ENCODE measurements around the gene COMMD7. TPM values are rescaled to one million over a fixed set of nuclear protein-coding genes. Genes with fewer than 3 reads are reported as not detected.

COMMD7 gene
- total and polyA plus RNA-seq, 9 of the 15 experiments (the other 6 are each of a cell fraction or from before 2014, with no cell fraction given): 11.9 to 69.1 (median 34.7) TPM

DNA sequence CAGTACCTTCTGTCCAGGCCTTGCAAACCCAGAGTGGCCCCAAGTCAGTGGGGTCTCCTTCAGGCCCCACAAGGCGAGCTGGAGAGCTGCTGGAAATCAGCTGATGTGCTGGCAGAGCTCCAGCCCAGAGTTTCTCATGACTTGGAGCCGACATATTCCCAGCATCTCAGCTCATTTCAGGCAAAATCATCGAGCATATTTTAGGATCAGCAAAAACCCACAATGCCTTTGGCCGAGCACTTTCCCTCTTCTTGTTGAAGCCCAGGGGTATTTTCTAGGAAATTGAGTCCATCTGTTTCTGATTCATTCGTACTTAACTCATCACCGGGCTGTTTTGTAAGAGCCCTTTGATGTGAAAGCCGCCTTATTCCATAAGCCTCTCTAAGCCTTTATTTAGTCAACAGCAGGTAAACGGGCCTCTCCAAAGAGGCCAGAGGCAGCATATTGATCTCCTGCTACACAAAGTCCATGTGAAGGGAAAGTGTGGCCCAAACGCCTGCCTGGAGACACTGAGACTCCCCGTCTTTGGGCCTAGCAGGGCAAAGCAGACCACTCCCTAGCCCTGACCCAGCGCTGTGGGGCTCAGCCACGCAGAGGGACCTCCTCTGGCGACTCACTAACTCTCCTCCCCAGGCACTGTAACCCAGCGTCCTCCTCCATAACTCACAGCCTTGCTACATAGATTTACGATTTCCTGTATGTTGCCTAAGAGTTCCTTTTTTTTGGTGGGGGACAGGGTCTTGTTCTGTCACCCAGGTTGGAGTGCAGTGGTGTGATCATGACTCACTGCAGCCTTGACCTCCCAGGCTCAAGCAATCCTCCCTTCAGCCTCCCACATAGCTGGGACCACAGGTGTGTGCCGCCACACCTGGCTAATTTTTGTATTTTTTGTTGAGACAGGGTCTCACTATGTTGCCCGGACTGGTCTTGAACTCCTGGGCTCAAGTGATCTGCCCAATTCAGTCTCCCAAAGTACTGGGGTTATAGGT, 57.4 kb downstream of the COMMD7 start (continued):
- TF ChIP-seq BHLHE40 (IDR thresholded peaks at IDR 0.05; ENCODE audit: low read length) (0 out of 2 replicates have a peak, but pooled peaks have one; percentile 11), ESRRB (CRISPR knock-in tag; IDR thresholded peaks at IDR 0.05; ENCODE audit: borderline replicate concordance) (no peak), ZEB2 (IDR thresholded peaks at IDR 0.05) (peak; percentile 63; the same call in 1 of the 2 replicates), SLC30A9 (CRISPR knock-in tag; IDR thresholded peaks at IDR 0.05) (no peak), CTBP1 (IDR thresholded peaks at IDR 0.05; ENCODE audit: borderline replicate concordance) (no peak), ARID1B (IDR thresholded peaks at IDR 0.05) (peak; percentile 67), CEBPB (tag; IDR thresholded peaks at IDR 0.05) (peak; percentile 82), MCM7 (IDR thresholded peaks at IDR 0.05) (no peak), FOS (IDR thresholded peaks at IDR 0.05; ENCODE audit: extremely low read depth, insufficient read length) (no peak), ZNF140 (CRISPR knock-in tag; IDR thresholded peaks at IDR 0.05) (no peak), EP400 (IDR thresholded peaks at IDR 0.05) (no peak), TCF7L2 (IDR thresholded peaks at IDR 0.05; ENCODE audit: low read depth, low read length) (no peak), RBBP5 (IDR thresholded peaks at IDR 0.05; ENCODE audit: borderline replicate concordance, insufficient read depth, low read length, poor library complexity, severe bottlenecking) (no peak), MIER1 (IDR thresholded peaks at IDR 0.05; ENCODE audit: low read depth) (no peak), TCFL5 (CRISPR knock-in tag; conservative IDR thresholded peaks at IDR 0.05) (no peak)
- TF ChIP-seq, protein P1, sequence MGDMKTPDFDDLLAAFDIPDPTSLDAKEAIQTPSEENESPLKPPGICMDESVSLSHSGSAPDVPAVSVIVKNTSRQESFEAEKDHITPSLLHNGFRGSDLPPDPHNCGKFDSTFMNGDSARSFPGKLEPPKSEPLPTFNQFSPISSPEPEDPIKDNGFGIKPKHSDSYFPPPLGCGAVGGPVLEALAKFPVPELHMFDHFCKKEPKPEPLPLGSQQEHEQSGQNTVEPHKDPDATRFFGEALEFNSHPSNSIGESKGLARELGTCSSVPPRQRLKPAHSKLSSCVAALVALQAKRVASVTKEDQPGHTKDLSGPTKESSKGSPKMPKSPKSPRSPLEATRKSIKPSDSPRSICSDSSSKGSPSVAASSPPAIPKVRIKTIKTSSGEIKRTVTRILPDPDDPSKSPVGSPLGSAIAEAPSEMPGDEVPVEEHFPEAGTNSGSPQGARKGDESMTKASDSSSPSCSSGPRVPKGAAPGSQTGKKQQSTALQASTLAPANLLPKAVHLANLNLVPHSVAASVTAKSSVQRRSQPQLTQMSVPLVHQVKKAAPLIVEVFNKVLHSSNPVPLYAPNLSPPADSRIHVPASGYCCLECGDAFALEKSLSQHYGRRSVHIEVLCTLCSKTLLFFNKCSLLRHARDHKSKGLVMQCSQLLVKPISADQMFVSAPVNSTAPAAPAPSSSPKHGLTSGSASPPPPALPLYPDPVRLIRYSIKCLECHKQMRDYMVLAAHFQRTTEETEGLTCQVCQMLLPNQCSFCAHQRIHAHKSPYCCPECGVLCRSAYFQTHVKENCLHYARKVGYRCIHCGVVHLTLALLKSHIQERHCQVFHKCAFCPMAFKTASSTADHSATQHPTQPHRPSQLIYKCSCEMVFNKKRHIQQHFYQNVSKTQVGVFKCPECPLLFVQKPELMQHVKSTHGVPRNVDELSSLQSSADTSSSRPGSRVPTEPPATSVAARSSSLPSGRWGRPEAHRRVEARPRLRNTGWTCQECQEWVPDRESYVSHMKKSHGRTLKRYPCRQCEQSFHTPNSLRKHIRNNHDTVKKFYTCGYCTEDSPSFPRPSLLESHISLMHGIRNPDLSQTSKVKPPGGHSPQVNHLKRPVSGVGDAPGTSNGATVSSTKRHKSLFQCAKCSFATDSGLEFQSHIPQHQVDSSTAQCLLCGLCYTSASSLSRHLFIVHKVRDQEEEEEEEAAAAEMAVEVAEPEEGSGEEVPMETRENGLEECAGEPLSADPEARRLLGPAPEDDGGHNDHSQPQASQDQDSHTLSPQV (IDR thresholded peaks at IDR 0.05): 0 out of 2 replicates have a peak, but pooled peaks have one; percentile 44
- TF ChIP-seq, protein P2, sequence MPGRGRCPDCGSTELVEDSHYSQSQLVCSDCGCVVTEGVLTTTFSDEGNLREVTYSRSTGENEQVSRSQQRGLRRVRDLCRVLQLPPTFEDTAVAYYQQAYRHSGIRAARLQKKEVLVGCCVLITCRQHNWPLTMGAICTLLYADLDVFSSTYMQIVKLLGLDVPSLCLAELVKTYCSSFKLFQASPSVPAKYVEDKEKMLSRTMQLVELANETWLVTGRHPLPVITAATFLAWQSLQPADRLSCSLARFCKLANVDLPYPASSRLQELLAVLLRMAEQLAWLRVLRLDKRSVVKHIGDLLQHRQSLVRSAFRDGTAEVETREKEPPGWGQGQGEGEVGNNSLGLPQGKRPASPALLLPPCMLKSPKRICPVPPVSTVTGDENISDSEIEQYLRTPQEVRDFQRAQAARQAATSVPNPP (IDR thresholded peaks at IDR 0.05; ENCODE audit: borderline replicate concordance, insufficient read depth, insufficient read length): no peak
- TF ChIP-seq, protein P3, sequence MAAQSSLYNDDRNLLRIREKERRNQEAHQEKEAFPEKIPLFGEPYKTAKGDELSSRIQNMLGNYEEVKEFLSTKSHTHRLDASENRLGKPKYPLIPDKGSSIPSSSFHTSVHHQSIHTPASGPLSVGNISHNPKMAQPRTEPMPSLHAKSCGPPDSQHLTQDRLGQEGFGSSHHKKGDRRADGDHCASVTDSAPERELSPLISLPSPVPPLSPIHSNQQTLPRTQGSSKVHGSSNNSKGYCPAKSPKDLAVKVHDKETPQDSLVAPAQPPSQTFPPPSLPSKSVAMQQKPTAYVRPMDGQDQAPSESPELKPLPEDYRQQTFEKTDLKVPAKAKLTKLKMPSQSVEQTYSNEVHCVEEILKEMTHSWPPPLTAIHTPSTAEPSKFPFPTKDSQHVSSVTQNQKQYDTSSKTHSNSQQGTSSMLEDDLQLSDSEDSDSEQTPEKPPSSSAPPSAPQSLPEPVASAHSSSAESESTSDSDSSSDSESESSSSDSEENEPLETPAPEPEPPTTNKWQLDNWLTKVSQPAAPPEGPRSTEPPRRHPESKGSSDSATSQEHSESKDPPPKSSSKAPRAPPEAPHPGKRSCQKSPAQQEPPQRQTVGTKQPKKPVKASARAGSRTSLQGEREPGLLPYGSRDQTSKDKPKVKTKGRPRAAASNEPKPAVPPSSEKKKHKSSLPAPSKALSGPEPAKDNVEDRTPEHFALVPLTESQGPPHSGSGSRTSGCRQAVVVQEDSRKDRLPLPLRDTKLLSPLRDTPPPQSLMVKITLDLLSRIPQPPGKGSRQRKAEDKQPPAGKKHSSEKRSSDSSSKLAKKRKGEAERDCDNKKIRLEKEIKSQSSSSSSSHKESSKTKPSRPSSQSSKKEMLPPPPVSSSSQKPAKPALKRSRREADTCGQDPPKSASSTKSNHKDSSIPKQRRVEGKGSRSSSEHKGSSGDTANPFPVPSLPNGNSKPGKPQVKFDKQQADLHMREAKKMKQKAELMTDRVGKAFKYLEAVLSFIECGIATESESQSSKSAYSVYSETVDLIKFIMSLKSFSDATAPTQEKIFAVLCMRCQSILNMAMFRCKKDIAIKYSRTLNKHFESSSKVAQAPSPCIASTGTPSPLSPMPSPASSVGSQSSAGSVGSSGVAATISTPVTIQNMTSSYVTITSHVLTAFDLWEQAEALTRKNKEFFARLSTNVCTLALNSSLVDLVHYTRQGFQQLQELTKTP (IDR thresholded peaks at IDR 0.05; ENCODE audit: low read depth in 1 of 2, partially characterized antibody in 2 of 2): no peak
